Panc1 (cell line): ENCODE measurements around the gene NNT. TPM values are rescaled to one million over a fixed set of nuclear protein-coding genes. Genes with fewer than 3 reads are reported as not detected.
"Not testable (repeated sequence)": the region's sequence is repeated elsewhere in the genome, so short reads cannot be mapped to it uniquely, and the experiment has no call there.

Experiments
- ATAC-seq: fragments of 200-7000 bp; cut with Tn5 transposase; 2 replicates; pipeline ENCODE4 v1.9.1; 2020; ENCODE audit warnings: mild to moderate bottlenecking, moderate library complexity
- BruUV-seq: library from RNA; stranded (reverse); fragments of 400-500 nt; replicated peaks from 2 replicates; lab custom pipeline; 2021; lab: Mats Ljungman, UMichigan
- CTCF ChIA-PET: fragments of 300-600 bp; sonication (Branson Sonifier 250); formaldehyde crosslinking; loops from one replicate; lab custom pipeline; 2022; ENCODE audit warnings: antibody characterized with exemption; lab: Charles Lee
- POLR2A ChIA-PET: fragments of 300-600 bp; sonication (Branson Sonifier 250); formaldehyde crosslinking; loops from one replicate; lab custom pipeline; 2022; ENCODE audit warnings: antibody characterized with exemption; lab: Charles Lee
- DNase-seq: peaks from one replicate; pipeline ENCODE4 v3.0.0-alpha.2; 2010; ENCODE audit warnings: low read depth, low spot score
- H3K27ac ChIP-seq: 2 replicates; pipeline ENCODE4 v1.5.1; 2011; ENCODE audit warnings: mild to moderate bottlenecking, low read length, inconsistent platforms
- H3K27me3 ChIP-seq: fragments of 200-500 bp; sonication (Bioruptor generic); 2 replicates; pipeline ENCODE4 v1.6.0; 2014; ENCODE audit warnings: low read length, inconsistent platforms; ENCODE audit not compliant: control insufficient read depth, insufficient read depth
- H3K36me3 ChIP-seq: fragments of 200-500 bp; sonication (Bioruptor generic); 2 replicates; pipeline ENCODE4 v1.5.1; 2014; ENCODE audit warnings: inconsistent platforms, mild to moderate bottlenecking, low read length, moderate library complexity; ENCODE audit not compliant: control insufficient read depth, insufficient read depth
- H3K4me1 ChIP-seq: 2 replicates; pipeline ENCODE4 v1.5.1; 2011; ENCODE audit warnings: inconsistent platforms, mild to moderate bottlenecking, low read length, moderate library complexity; ENCODE audit not compliant: control insufficient read depth, insufficient read depth
- H3K4me3 ChIP-seq, 2 experiments: 2 replicates each; pipeline ENCODE4 v1.5.1; 2011 to 2012; ENCODE audit warnings: low read depth in 2 of 2, low read length in 2 of 2, mild to moderate bottlenecking in 2 of 2, inconsistent platforms in 1 of 2, moderate library complexity in 1 of 2
- H3K9me3 ChIP-seq: fragments of 200-500 bp; sonication (Bioruptor generic); 2 replicates; pipeline ENCODE4 v1.5.1; 2014; ENCODE audit warnings: low read depth, mild to moderate bottlenecking, inconsistent platforms, low read length, moderate library complexity; ENCODE audit not compliant: control insufficient read depth, insufficient read depth
- CTCF ChIP-seq: fragments of 450-650 bp; IDR thresholded peaks from 2 replicates; pipeline ENCODE4 v1.5.1; 2017; ENCODE audit warnings: mild to moderate bottlenecking
- POLR2AphosphoS5 ChIP-seq: IDR thresholded peaks from 2 replicates; pipeline ENCODE4 v1.6.1; 2012; ENCODE audit warnings: mild to moderate bottlenecking, low read depth, low read length, moderate library complexity
- REST ChIP-seq, 2 experiments: IDR thresholded peaks; 2 replicates each; pipeline ENCODE4 v1.6.1; 2011 to 2012; ENCODE audit warnings: low read depth in 2 of 2, control low read depth in 1 of 2, low read length in 1 of 2, mild to moderate bottlenecking in 1 of 2, moderate library complexity in 1 of 2; ENCODE audit not compliant: insufficient read depth in 1 of 2
- SIN3A ChIP-seq: IDR thresholded peaks from 2 replicates; pipeline ENCODE4 v1.6.1; 2012; ENCODE audit warnings: low read depth, mild to moderate bottlenecking, low read length, moderate library complexity, borderline replicate concordance; ENCODE audit not compliant: insufficient read depth
- TCF7L2 ChIP-seq: IDR thresholded peaks from 2 replicates; pipeline ENCODE4 v1.6.1; 2011; ENCODE audit warnings: mild to moderate bottlenecking, low read depth, low read length, inconsistent platforms
- in situ Hi-C: cut with HindIII; loops from 2 replicates; pipeline ENCODE4 v1.10.0; 2016; ENCODE audit warnings: low sequenced_read_pairs, low pct_unique_long_range_greater_than_20kb
- intact Hi-C: fragments of 100-400 bp; cut with micrococcal nuclease; formaldehyde crosslinking; loops from one replicate; pipeline ENCODE4 v1.10.0; 2022; ENCODE audit not compliant: unreplicated experiment
- total RNA-seq: library from RNA; stranded (reverse); gene quantifications from one replicate; pipeline ENCODE4 v1.2.1, GENCODE V29; 2021; ENCODE audit not compliant: unreplicated experiment

NNT gene
- total RNA-seq, 1 experiment from 2014 or later: 78.7 TPM

- DNase-seq: no peak
- intact Hi-C loops: no loop called here
- POLR2A ChIA-PET: no interaction called here
- CTCF ChIA-PET: interaction anchor here (0.6 kb wide), 1 partner anchor 38 kb away, joined by 5 read pairs; no protein-coding TSS in a partner anchor
- TF ChIP-seq CTCF (no peak), SIN3A (no peak), TCF7L2 (no peak), REST (IDR thresholded peaks at IDR 0.05; ENCODE audit: insufficient read depth in 1 of 2, low read depth in 2 of 2, low read length in 1 of 2) (no peak), POLR2AphosphoS5 (no peak)
- H3K9me3 ChIP-seq: no peaks in the 10 kb centered on the region
- BruUV-seq: no TSS peak
- no peaks in the 10 kb centered on the region for H3K27me3 ChIP-seq
- H3K4me1 ChIP-seq: no peaks in the 10 kb centered on the region
- H3K4me3 ChIP-seq: no peak overlapping the region
- no peaks in the 10 kb centered on the region for H3K36me3 ChIP-seq
- in situ Hi-C loops: no loop called here
- no peak for ATAC-seq
- no peak overlapping the region for H3K27ac ChIP-seq
Observed at GRCh38 chr5:43693411-43693810, 90.4 kb downstream of the NNT start.

GRCh38 chr5:43694027-43694426 is 91.0 kb downstream of the NNT start:
- no peak for DNase-seq
- in situ Hi-C loops (no loop called here), intact Hi-C loops (loop anchor here (2.0 kb wide), 1 partner anchor 21 kb away; no protein-coding TSS in a partner anchor)
- Histone ChIP-seq H3K4me1 (no peaks in the 10 kb centered on the region), H3K4me3 (no peak overlapping the region), H3K36me3 (no peaks in the 10 kb centered on the region), H3K9me3 (no peaks in the 10 kb centered on the region), H3K27me3 (no peaks in the 10 kb centered on the region), H3K27ac (no peak overlapping the region)
- no TSS peak for BruUV-seq
- ATAC-seq: no peak
- TF ChIP-seq TCF7L2 (no peak), SIN3A (no peak), POLR2AphosphoS5 (no peak), CTCF (no peak), REST (IDR thresholded peaks at IDR 0.05; ENCODE audit: insufficient read depth in 1 of 2, low read depth in 2 of 2, low read length in 1 of 2) (no peak)
- ChIA-PET CTCF (no interaction called here), POLR2A (no interaction called here)

GRCh38 chr5:43696444-43696843 is 93.5 kb downstream of the NNT start:
- H3K4me3 ChIP-seq, BruUV-seq, H3K4me1 ChIP-seq, H3K9me3 ChIP-seq, intact Hi-C loops, DNase-seq, ATAC-seq, H3K27me3 ChIP-seq, CTCF ChIA-PET, H3K36me3 ChIP-seq, in situ Hi-C loops, H3K27ac ChIP-seq, POLR2A ChIA-PET: not testable (repeated sequence)
